SK-N-SH treated with all-trans-retinoic acid at 6 μM for 48 hours (cell line): ENCODE data around the gene AGO1.

Experiments used
- ARNTL ChIP-seq: fragments of 450-650 bp; formaldehyde crosslinking; IDR thresholded peaks from 2 replicates; pipeline ENCODE4 v1.5.0; 2020; ENCODE audit warnings: low read depth, mild to moderate bottlenecking, moderate library complexity, borderline replicate concordance
- ISL1 ChIP-seq: fragments of 250-450 bp; sonication (Bioruptor Pico); IDR thresholded peaks from 2 replicates; pipeline ENCODE4 v2.1.2; 2022; ENCODE audit warnings: mild to moderate bottlenecking, moderate library complexity

DNA sequence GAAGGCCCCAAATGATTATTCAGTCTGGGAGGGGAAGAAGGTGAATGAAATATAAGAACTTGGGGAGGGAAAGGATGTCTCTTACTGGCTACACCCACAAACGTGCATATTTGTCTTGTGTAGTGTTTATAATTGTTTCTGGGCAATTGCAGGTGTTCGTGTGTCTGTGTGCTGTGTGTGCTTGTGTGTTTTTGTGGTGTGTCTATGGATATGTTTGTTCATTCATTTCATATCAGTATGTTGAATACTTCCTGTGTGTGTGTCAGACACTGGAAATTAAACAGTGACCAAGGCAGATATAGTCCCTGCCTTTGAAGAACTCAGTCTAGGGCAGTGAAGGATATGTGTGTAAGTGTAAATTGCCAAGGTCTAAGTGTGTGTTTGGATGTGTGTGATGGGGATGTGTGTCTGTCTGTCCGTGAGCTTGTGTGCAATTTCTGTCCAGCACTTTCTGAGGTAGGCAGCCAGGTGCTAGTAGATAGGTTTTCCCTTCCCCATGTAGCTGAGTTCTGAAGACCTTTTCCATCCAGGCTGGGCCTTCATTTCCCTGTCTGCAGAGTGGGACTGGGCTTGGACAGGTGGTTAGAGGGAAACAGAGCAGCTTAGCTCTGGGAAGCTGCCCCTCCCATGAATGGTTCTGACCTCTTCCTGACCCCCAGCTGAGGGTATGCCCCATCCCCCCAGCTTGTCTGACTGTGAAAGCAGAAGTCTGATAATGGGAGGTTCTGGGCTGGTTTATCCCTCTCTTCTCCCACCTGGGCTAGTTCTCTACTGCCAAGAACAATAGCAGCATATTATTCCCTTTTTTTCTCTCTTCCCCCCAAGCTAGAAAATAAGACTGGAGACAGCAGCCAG, 3.8 kb downstream of the AGO1 start:
- TF ChIP-seq ISL1 (CRISPR knock-in tag) (no peak), ARNTL (CRISPR knock-in tag) (no peak)
